A673 (cell line): Measurements from ENCODE around the gene OPN3. TPM values are rescaled to one million over a fixed set of nuclear protein-coding genes. Genes with fewer than 3 reads are reported as not detected.

ENCODE experiments used
- BruUV-seq: library from RNA; stranded (reverse); fragments of 400-500 nt; replicated peaks from 2 replicates; lab custom pipeline; 2021; lab: Mats Ljungman, UMichigan
- CTCF ChIA-PET: fragments of 300-600 bp; sonication (Branson Sonifier 250); formaldehyde crosslinking; loops from one replicate; lab custom pipeline; 2022; ENCODE audit warnings: antibody characterized with exemption; lab: Charles Lee
- POLR2A ChIA-PET: fragments of 300-600 bp; sonication (Branson Sonifier 250); formaldehyde crosslinking; loops from one replicate; lab custom pipeline; 2022; ENCODE audit warnings: antibody characterized with exemption; ENCODE audit not compliant: low non-redundant PET; lab: Charles Lee
- DNase-seq: peaks from one replicate; pipeline ENCODE4 v3.0.0-alpha.2; 2015; ENCODE audit warnings: low spot score
- H3K27ac ChIP-seq: fragments of 200-600 bp; sonication (generic); 2 replicates; pipeline ENCODE4 v1.5.1; 2016; ENCODE audit warnings: mixed run types, low read depth, mild to moderate bottlenecking, mixed read lengths, antibody characterized with exemption, low read length; ENCODE audit not compliant: poor library complexity, severe bottlenecking
- H3K27me3 ChIP-seq: fragments of 200-600 bp; sonication (generic); replicated peaks from 2 replicates; pipeline ENCODE4 v1.6.1; 2017; ENCODE audit warnings: mixed run types, low read depth, mild to moderate bottlenecking, mixed read lengths, antibody characterized with exemption, low read length; ENCODE audit not compliant: insufficient read depth, poor library complexity
- H3K36me3 ChIP-seq: fragments of 200-600 bp; sonication (generic); 2 replicates; pipeline ENCODE4 v1.6.1; 2016; ENCODE audit warnings: mixed run types, mild to moderate bottlenecking, mixed read lengths, antibody characterized with exemption, low read length; ENCODE audit not compliant: insufficient read depth, poor library complexity, severe bottlenecking
- H3K4me1 ChIP-seq: fragments of 200-600 bp; sonication (generic); 2 replicates; pipeline ENCODE4 v1.6.1; 2017; ENCODE audit warnings: mixed run types, mild to moderate bottlenecking, mixed read lengths, antibody characterized with exemption, low read length; ENCODE audit not compliant: insufficient read depth, poor library complexity, severe bottlenecking
- H3K4me3 ChIP-seq: fragments of 200-600 bp; sonication (generic); 2 replicates; pipeline ENCODE4 v1.5.1; 2016; ENCODE audit warnings: low read depth, mixed run types, mild to moderate bottlenecking, mixed read lengths, low read length; ENCODE audit not compliant: poor library complexity, severe bottlenecking
- H3K9me3 ChIP-seq: fragments of 200-600 bp; sonication (generic); 2 replicates; pipeline ENCODE4 v1.6.1; 2016; ENCODE audit warnings: mixed run types, low read depth, mild to moderate bottlenecking, mixed read lengths, antibody characterized with exemption, low read length; ENCODE audit not compliant: poor library complexity, severe bottlenecking
- EZH2 ChIP-seq: fragments of 200-600 bp; sonication (generic); IDR thresholded peaks from 2 replicates; pipeline ENCODE4 v1.6.1; 2017; ENCODE audit warnings: borderline replicate concordance, low read depth, mild to moderate bottlenecking, mixed read lengths, antibody characterized with exemption, low read length; ENCODE audit not compliant: poor library complexity, severe bottlenecking
- intact Hi-C: fragments of 100-400 bp; cut with micrococcal nuclease; formaldehyde crosslinking; loops from one replicate; pipeline ENCODE4 v1.10.0; 2022; ENCODE audit not compliant: unreplicated experiment
- total RNA-seq: library from RNA; stranded (reverse); gene quantifications from 2 replicates; pipeline ENCODE4 v1.2.3, GENCODE V29; 2021
- TF ChIP-seq, protein P1 (sequence below): fragments of 300-800, 200-600 bp; sonication (generic); conservative IDR thresholded peaks from 2 replicates; pipeline ENCODE4 v1.5.1; 2017; ENCODE audit warnings: low read depth, mild to moderate bottlenecking, antibody characterized with exemption, low read length, moderate library complexity, mixed read lengths

The OPN3 gene
- total RNA-seq, 1 experiment from 2014 or later: 12.6 TPM

DNA sequence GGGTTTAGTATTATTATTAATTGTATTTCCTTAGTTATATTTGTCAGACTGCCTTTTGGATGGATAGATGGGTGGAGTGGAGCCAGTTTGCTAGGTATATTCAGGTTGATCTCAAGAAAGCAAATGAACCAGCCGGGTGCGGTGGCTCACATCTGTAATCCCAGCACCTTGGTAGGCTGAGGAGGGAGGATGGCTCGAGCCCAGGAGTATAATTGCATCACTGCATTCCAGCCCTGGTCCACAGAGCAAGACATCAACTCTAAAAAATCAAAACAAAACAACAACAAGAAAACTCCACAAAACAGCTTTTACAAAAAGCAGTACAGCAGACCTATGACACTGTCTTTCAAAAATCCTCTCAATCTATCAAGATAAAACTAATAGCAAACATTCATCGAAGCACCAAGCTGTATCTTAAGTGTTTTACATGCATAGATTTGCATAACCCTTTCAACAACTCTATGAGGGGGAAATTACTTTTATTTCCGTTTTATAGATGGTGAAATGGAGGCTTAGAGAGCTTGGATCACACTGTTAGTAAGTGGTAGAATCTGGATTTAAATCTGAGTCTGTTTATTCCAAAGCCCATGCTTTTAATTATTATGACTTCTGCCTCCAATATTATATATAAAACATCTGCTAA lies 82.5 kb downstream of the OPN3 start:
- ChIA-PET CTCF (no interaction called here), POLR2A (no interaction called here)
- Histone ChIP-seq H3K9me3 (no peaks in the 10 kb centered on the region), H3K36me3 (peaks cover 3% of the 10 kb centered on the region), H3K4me1 (peaks cover 49% of the 10 kb centered on the region), H3K27me3 (no peaks in the 10 kb centered on the region), H3K27ac (peak overlapping the region; percentile 81), H3K4me3 (no peak overlapping the region)
- peak; percentile 58 for DNase-seq
- BruUV-seq: no TSS peak
- no peak for TF ChIP-seq EZH2
- TF ChIP-seq, protein P1, sequence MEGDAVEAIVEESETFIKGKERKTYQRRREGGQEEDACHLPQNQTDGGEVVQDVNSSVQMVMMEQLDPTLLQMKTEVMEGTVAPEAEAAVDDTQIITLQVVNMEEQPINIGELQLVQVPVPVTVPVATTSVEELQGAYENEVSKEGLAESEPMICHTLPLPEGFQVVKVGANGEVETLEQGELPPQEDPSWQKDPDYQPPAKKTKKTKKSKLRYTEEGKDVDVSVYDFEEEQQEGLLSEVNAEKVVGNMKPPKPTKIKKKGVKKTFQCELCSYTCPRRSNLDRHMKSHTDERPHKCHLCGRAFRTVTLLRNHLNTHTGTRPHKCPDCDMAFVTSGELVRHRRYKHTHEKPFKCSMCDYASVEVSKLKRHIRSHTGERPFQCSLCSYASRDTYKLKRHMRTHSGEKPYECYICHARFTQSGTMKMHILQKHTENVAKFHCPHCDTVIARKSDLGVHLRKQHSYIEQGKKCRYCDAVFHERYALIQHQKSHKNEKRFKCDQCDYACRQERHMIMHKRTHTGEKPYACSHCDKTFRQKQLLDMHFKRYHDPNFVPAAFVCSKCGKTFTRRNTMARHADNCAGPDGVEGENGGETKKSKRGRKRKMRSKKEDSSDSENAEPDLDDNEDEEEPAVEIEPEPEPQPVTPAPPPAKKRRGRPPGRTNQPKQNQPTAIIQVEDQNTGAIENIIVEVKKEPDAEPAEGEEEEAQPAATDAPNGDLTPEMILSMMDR: no peak
- intact Hi-C loops: no loop called here

DNA sequence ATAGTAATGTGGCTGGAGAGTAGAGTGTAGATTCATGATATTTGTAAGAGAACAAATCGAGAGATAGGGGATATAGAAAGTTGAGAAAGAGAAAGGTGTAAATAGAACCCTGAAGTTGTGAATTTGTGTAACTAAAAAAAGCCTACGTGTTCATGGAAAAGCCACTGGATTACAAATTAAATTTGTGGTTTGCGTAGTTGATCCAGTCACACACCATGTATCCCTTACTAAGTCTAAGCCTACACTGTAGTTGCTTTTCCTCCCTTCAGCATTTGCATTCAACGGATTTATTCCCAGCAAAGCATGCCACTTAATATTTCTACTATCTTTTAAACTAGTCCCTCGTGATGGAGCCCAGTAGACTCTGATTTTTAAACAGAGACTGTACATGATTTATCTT lies 83.1 kb downstream of the OPN3 start:
- no TSS peak for BruUV-seq
- H3K27me3 ChIP-seq: no peaks in the 10 kb centered on the region
- peak; percentile 2 for DNase-seq
- ChIA-PET POLR2A (no interaction called here), CTCF (no interaction called here)
- peak overlapping the region; percentile 81 for H3K27ac ChIP-seq
- peaks cover 49% of the 10 kb centered on the region for H3K4me1 ChIP-seq
- TF ChIP-seq, protein P1: no peak
- no peak for TF ChIP-seq EZH2
- intact Hi-C loops: no loop called here
- H3K4me3 ChIP-seq: no peak overlapping the region
- H3K9me3 ChIP-seq: no peaks in the 10 kb centered on the region
- H3K36me3 ChIP-seq: peaks cover 3% of the 10 kb centered on the region

DNA sequence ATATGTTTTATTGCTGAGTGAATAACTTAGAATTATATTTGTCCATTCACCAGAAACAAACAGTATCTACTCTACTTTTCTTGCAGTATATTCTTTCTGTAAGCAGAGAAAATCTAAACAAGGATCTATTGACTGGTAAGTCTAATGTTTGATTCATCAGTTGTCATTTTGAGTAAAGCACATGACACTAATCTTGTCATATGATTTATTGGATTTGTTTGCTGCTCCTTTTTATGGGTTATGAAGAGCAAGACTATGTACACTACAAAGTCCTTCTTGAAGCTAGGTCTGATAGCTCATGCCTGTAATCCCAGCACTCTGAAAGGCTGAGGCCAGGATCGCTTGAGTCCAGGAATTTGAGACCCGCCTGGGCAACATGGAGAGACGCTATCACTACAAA lies 84.6 kb downstream of the OPN3 start:
- no TSS peak for BruUV-seq
- no peak overlapping the region for H3K4me3 ChIP-seq
- ChIA-PET CTCF (no interaction called here), POLR2A (no interaction called here)
- no peak for TF ChIP-seq EZH2
- TF ChIP-seq, protein P1: no peak
- H3K36me3 ChIP-seq: no peaks in the 10 kb centered on the region
- H3K27me3 ChIP-seq: no peaks in the 10 kb centered on the region
- intact Hi-C loops: no loop called here
- no peak for DNase-seq
- H3K9me3 ChIP-seq: no peaks in the 10 kb centered on the region
- H3K27ac ChIP-seq: peak overlapping the region; percentile 77
- H3K4me1 ChIP-seq: peaks cover 49% of the 10 kb centered on the region
